Stimulated activated CD4-positive, alpha-beta T cell treated with anti-CD3 and anti-CD28 coated beads, TNF-alpha, amount 100 ng/mL, for 24 hours (primary cell): Measurements from ENCODE around the gene NCSTN.

Experiments used
- DNase-seq, 3 experiments: peaks; one replicate each; pipeline ENCODE4 v3.0.0-alpha.2; 2020; ENCODE audit warnings: low read depth in 3 of 3

NCSTN gene

GRCh38 chr1:160351629-160352028, 8.4 kb downstream of the NCSTN start:
- no peak for DNase-seq

GRCh38 chr1:160352555-160352954, 9.4 kb downstream of the NCSTN start:
- no peak for DNase-seq

- DNase-seq: no peak
Measured at GRCh38 chr1:160353223-160353622, 10.0 kb downstream of the NCSTN start.

DNA sequence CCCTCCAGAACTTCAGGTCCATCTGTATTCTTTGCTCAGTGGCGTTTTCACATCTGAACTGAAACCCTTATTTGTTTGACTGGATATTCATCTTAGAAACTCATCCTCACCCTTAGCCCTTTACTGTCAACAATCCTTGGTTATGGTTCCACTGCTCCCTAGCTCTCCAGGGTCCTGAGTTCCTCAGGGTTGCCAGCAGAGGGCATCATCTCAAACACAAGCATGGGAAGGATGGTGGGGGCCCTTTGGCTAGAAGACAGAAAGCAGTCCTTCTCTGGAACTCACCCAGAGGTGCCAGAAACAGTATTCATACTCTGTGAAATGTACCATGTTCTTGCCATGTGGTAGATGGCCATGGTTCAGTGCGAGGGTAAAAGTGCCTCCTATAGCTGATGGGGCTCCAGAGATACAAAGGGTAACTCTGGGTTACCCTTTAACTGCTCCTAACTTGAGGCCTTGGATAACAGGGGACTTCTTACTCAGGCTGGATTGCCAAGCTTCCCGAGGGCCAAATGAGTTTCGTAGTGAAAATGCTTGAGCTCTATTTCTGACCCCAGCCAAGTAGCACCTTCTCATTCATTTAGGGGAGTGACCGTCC, 11.3 kb downstream of the NCSTN start:
- no peak for DNase-seq

- no peak for DNase-seq
Measured at GRCh38 chr1:160357286-160358002, 14.3 kb downstream of the NCSTN start.

DNA sequence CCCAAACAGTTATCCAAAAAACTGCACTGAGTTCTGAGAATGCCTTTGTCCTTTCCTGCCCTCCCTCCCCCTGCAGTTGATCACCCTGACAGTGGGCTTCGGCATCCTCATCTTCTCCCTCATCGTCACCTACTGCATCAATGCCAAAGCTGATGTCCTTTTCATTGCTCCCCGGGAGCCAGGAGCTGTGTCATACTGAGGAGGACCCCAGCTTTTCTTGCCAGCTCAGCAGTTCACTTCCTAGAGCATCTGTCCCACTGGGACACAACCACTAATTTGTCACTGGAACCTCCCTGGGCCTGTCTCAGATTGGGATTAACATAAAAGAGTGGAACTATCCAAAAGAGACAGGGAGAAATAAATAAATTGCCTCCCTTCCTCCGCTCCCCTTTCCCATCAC, 14.9 kb downstream of the NCSTN start:
- no peak for DNase-seq

DNA sequence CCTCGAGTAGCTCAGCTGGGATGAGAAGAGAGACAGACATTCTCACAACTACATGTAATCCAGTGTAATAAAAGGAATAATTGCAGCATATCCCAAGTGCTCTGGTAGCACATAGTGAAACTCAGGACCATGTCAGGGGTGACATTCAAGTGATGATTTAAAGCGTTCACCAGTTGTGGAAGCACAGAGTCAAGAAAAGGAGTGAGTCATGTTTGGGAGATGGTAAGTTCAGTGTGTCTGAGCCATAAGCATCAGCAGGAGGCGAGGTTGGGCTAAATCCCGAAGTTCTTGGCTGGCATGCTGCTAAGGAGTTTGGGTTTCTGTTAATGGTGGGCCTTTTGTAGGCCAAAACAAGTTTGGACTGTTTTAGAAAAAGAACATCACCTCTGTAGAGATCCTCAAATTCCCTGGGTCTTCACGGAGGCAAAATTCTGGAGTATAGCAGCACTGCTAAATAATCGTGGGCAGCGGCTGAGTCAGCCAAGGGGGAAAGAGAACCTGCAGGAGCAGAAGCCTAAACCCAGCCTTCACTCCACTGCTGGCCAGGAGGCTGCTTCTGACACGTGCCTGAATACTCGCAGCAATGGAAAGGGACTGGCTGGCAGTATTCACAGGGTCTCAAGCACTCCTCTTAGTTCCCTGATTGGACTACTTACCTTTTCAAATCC, 16.5 kb downstream of the NCSTN start:
- DNase-seq: no peak

DNA sequence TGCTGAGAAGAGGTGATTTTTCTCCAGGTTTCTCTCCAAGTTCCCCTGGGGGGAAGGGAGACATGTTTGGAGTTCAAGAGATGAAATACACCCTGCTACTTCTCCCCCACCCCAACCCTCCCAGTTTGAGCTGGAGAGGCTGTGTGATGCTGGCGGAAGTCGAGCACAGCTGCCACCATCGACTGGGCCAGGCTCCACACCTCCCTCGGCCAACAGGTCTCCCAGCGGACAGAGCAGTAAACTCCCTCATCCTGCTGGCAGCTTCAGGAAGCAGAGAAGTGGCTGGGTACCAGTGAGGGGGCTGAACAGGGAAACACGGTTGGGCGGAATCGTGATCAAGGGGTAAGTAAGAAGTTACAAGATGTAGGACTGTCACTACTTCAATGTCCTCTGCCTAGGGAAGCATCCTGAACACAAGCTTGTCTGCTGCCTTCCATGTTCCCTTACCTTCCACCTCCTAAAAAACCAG, 17.1 kb downstream of the NCSTN start:
- DNase-seq: no peak

DNA sequence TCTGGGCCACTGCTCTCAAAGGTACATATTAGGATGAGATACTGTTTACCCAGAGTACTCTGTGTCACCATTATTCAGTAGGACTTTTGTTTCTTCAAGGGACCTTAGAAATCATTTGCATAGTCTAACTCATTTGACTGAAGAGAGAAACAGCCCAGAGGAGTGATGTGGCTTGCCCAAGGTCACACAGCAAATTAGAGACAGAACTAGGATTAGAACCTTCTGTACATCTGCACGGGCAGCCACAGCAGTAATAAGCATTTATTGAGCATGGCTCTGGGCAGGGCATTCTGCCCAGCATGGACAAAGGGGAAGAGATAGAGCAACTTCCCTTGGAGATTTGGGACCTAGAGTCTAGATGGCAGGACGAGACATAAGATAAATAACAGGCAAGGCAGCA, 18.0 kb downstream of the NCSTN start:
- no peak for DNase-seq

DNA sequence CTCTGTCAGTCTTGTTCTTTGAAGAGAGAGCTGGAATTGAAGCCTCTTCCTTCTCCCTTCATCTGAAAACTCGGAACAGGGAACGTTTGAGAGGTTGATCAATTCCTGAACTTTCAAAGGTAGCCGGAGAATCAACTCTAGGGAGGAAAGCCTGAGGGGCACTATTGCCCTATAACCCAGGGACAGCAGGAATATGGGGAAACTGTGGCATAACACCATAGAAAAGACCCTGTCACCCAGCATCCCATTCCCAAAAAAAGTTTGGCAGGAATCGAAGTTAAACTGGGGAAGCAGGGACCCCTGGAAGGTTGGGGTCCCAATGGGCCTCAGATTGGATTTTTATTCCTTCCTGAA, 18.6 kb downstream of the NCSTN start:
- DNase-seq: no peak

GRCh38 chr1:160362168-160362957, 19.2 kb downstream of the NCSTN start:
- DNase-seq: no peak

- DNase-seq: no peak
Measured at GRCh38 chr1:160363010-160363409, 19.8 kb downstream of the NCSTN start.

DNA sequence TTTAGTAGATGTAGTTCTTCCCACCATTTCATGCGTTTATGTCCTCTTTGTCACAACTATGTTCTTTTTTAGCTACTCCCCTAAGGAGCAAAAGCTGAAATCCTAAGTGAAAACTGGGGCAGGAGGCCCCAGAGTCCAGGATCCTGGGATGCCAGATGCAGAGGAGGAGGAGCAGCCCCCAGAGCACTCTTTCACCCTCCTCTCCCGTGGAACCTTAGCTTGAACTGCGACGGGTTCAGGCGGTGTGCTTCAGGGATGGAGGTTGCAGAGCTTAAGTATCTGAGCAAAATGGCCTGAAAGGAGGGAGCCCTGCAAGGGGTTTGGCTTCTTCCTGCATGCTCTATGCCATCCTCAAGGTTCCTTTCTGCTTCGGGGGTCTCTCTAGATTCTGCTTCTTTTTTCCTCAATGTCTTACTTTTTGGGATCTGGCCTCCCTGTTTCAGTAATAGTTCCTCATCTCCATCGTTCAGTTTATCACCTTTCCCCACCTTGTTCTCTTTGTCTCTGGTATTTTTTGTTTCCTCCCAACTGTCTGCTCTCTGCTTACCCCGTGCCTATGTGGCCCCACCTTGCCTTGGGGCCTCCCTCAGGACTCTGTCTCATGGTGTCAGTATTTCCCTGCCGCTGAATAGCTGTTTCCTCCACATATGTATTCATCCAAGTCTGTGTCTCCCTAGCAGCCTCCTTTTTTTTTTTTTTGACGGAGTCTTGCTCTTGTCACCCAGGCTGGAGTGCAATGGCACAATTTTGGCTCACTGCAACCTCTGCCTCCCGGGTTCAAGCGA, 21.0 kb downstream of the NCSTN start:
- no peak for DNase-seq

- no peak for DNase-seq
Measured at GRCh38 chr1:160365325-160365724, 22.1 kb downstream of the NCSTN start.

- no peak for DNase-seq
Measured at GRCh38 chr1:160366731-160367515, 23.7 kb downstream of the NCSTN start, which contains the start of gene NHLH1. TSS of gene NHLH1 (plus strand) at chr1:160367071. CDS start at chr1:160370732, 3,661 bp downstream.

DNA sequence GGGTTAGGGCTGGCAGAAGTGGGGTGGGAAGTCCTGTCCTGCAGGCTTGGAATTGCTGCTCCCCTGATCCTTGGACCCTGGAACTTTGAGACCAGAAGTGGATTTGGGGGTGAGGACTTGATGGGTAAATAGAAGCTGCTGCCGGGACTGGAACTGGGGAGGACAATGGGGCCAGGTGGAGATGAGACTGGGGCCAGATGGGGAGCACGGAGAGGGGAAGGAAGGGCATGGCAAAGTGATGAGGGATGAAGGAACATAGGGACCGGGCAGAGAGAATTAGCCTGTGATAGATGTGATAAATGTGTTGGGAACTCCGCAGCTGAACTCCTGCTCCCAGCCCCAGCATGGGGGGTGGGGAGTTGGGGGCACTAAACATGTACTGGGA, 24.3 kb downstream of the NCSTN start:
- no peak for DNase-seq

DNA sequence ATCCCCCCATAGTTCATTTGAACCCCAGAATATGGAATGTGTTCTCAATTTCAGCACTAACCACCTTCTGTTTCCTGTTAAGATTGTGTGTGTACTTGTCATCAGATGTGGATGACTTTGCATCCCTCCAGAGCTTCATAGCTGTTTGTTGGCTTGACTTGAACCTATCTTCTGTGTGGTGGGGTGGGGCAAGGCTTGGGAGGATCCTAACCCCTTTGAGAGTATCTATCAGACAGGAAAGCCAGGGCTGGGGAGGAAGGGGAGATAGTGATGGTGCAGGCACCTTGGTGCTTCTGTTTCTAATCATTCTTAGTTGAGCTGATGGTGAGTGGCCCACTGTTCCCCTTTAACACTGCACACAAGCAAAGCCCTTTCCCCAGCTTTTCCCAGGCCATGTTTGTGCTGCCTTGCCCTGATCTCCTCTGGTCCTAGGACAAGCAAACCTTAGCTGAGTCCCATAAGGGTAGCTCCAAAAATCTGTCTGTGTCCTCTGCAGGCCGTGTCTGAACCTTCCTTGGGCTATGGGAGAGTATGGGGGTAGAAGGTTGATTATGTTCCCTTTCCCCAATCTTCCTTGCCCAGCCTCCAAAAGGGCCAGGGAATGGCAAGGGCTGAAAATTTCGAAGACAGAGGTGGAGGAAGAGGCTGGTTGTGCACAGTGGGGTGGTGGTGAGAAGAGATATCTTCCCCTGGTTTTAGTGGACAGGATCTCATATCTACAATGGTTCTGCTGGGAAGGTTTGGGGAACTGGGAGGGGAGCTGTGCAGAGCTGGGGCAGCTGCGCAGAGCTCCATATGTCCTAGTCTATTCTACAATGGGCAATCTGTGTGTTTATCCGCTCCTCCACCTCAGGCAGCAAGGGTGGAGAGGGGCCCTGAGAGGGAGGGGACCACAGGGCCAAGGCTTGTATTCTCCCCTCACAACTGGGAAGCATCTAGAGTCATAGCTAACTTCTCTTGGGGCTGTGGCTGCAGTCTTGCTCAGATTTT, 25.0 kb downstream of the NCSTN start:
- DNase-seq: no peak

GRCh38 chr1:160369087-160369486, 25.9 kb downstream of the NCSTN start:
- no peak for DNase-seq

- DNase-seq: no peak
Measured at GRCh38 chr1:160370561-160371345, 27.6 kb downstream of the NCSTN start.
